Sigmoid colon (tissue), 4 donors: Measurements from ENCODE around the gene GSTO2.

Experiments
- CTCF ChIP-seq, 4 experiments: fragments of 450-650 bp in 3 of 4; fragments of 200-600 bp in 1 of 4; IDR thresholded peaks; one replicate each; pipeline ENCODE4 v1.5.1; 2016 to 2019; ENCODE audit warnings: antibody characterized with exemption in 4 of 4, mild to moderate bottlenecking in 3 of 4, moderate library complexity in 2 of 4
- EP300 ChIP-seq, 4 donors: sonication (generic); formaldehyde crosslinking; IDR thresholded peaks; one replicate each; pipeline ENCODE4 v1.6.1; 2017; ENCODE audit warnings: antibody characterized with exemption in 4 of 4
- POLR2A ChIP-seq, 2 donors: fragments of 450-650 bp; IDR thresholded peaks; one replicate each; pipeline ENCODE4 v1.6.1; 2016; ENCODE audit warnings: antibody characterized with exemption in 2 of 2, mild to moderate bottlenecking in 2 of 2, moderate library complexity in 2 of 2
- POLR2AphosphoS5 ChIP-seq, 4 donors: sonication (generic); formaldehyde crosslinking; IDR thresholded peaks; one replicate each; pipeline ENCODE4 v1.6.1; 2017; ENCODE audit warnings: antibody characterized with exemption in 4 of 4

- TF ChIP-seq CTCF (IDR thresholded peaks at IDR 0.05): no peak
- TF ChIP-seq EP300 (IDR thresholded peaks at IDR 0.05): no peak
- no peak for TF ChIP-seq POLR2AphosphoS5 (IDR thresholded peaks at IDR 0.05)
- no peak for TF ChIP-seq POLR2A (IDR thresholded peaks at IDR 0.05)
Observed at GRCh38 chr10:104251443-104251842, 17.5 kb upstream of the GSTO2 start.
